ENCODE results near the gene SPIN2A. TPM values are rescaled to one million over a fixed set of nuclear protein-coding genes. Genes with fewer than 3 reads are reported as not detected.

Gene SPIN2A
- total RNA-seq, 1 experiment from 2014 or later: 2.8 TPM

DNA sequence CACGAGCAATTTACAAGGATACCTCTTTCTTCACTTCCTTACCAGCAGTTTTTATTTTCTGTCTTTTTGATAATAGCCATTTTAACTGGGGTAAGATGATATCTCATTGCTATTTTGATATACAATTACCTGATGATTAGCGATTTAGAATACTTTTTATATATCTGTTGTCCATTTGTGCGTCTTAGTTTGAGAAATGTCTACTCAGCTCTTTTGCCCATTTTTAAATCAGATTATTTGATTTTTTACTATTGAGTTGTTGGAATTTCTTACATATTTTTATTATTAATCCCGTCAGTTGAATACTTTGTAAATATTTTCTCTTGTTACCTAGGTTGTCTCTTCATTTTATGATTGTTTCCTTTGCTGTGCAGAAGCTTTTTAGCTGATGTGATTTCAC, 1.5 kb upstream of the SPIN2A start:
- Mint-ChIP-seq H3K36me3 (ENCODE audit: insufficient read depth in 1 of 3, low read depth in 3 of 3) (peaks cover 0 to 19% (median 16%) of the 10 kb centered on the region in 3 experiments; a peak in 6 of 7 replicates), H3K4me1 (peaks cover 14 to 22% of the 10 kb centered on the region in 2 experiments), H3K27me3 (ENCODE audit: low read depth) (peaks cover 3% of the 10 kb centered on the region; the same call in 1 of the 2 replicates), H3K4me3 (no peak overlapping the region; a peak in 1 of 5 replicates), H3K9me3 (peaks cover 65 to 68% of the 10 kb centered on the region in 2 experiments), H3K27ac (peak overlapping the region in 1 of 3 experiments; percentile 1; a peak in 2 of 7 replicates)
- Histone ChIP-seq H3K4me1 (ENCODE audit: insufficient read depth, low read length) (no peaks in the 10 kb centered on the region), H2AK5ac (ENCODE audit: insufficient read length, low read length) (no peak overlapping the region), H3K23ac (ENCODE audit: insufficient read length, low read depth, low read length) (no peak overlapping the region), H3K79me2 (ENCODE audit: insufficient read depth, low read length) (no peaks in the 10 kb centered on the region), H2BK12ac (ENCODE audit: insufficient read length, low read depth, low read length) (no peak overlapping the region), H3K27me3 (ENCODE audit: insufficient read depth, low read length) (no peaks in the 10 kb centered on the region), H4K91ac (ENCODE audit: insufficient read length, low read depth, low read length) (no peak overlapping the region), H4K8ac (replicated peaks; ENCODE audit: insufficient read length, low read depth, low read length) (no peak overlapping the region), H3K9ac (ENCODE audit: extremely low read depth, insufficient read length, low read length) (no peak overlapping the region), H3K4me2 (ENCODE audit: insufficient read depth, insufficient read length, low read length) (no peak overlapping the region), H3K9me3 (ENCODE audit: control insufficient read depth, low read depth, low read length) (peaks cover 5% of the 10 kb centered on the region), H3K27ac (ENCODE audit: insufficient read length, low read depth, low read length) (no peak overlapping the region), H4K20me1 (ENCODE audit: control insufficient read depth, insufficient read depth, insufficient read length) (no peaks in the 10 kb centered on the region), H2BK20ac (ENCODE audit: low read depth, low read length, poor library complexity, severe bottlenecking) (no peak overlapping the region), H2BK120ac (ENCODE audit: low read depth, low read length, poor library complexity, severe bottlenecking) (no peak overlapping the region), H3K14ac (ENCODE audit: insufficient read depth, low read length) (no peak overlapping the region), H3K18ac (ENCODE audit: insufficient read length, low read depth, low read length) (no peak overlapping the region), H4K5ac (ENCODE audit: insufficient read length, low read depth, low read length) (no peak overlapping the region), H2BK15ac (ENCODE audit: low read depth, low read length) (no peak overlapping the region), H3K56ac (ENCODE audit: insufficient read length, low read depth, low read length) (no peak overlapping the region), H3T11ph (ENCODE audit: low read length) (no peak overlapping the region), H3K4ac (ENCODE audit: low read depth, low read length) (no peak overlapping the region), H3K79me1 (ENCODE audit: insufficient read depth, low read depth, low read length, poor library complexity, severe bottlenecking) (no peaks in the 10 kb centered on the region), H2AFZ (ENCODE audit: low read length) (no peak overlapping the region), H2BK5ac (ENCODE audit: insufficient read length, low read length) (no peak overlapping the region), H3K23me2 (ENCODE audit: insufficient read length, low read depth, low read length, poor library complexity, severe bottlenecking) (peaks cover 3% of the 10 kb centered on the region)
- DNase-seq: no peak
- TF ChIP-seq, protein P1, sequence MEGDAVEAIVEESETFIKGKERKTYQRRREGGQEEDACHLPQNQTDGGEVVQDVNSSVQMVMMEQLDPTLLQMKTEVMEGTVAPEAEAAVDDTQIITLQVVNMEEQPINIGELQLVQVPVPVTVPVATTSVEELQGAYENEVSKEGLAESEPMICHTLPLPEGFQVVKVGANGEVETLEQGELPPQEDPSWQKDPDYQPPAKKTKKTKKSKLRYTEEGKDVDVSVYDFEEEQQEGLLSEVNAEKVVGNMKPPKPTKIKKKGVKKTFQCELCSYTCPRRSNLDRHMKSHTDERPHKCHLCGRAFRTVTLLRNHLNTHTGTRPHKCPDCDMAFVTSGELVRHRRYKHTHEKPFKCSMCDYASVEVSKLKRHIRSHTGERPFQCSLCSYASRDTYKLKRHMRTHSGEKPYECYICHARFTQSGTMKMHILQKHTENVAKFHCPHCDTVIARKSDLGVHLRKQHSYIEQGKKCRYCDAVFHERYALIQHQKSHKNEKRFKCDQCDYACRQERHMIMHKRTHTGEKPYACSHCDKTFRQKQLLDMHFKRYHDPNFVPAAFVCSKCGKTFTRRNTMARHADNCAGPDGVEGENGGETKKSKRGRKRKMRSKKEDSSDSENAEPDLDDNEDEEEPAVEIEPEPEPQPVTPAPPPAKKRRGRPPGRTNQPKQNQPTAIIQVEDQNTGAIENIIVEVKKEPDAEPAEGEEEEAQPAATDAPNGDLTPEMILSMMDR (conservative IDR thresholded peaks at IDR 0.05): no peak
- WGBS (ENCODE audit: extremely low coverage, insufficient read length, low lambda C conversion rate): no CpG with 5 or more reads among the region's 4 CpGs

Data from H9 (cell line).